SKM-1 treated with dmso at 0.1 percent for 144 hours (cell line): ENCODE results near the gene LYRM4.

Experiments used
- DNase-seq: peaks from one replicate; lab custom pipeline; 2025; ENCODE audit not compliant: unreplicated experiment; lab: John Stamatoyannopoulos, UW

Gene LYRM4

GRCh38 chr6:5260661-5261544, at the start of gene LYRM4, which contains the start of gene FARS2:
Gene LYRM4, minus strand, starts transcription at chr6:5260950. Its CDS starts 217 bp downstream, at chr6:5260733.
Gene FARS2, plus strand, starts transcription at chr6:5261513.
- peak; percentile 83 for DNase-seq

- DNase-seq: no peak
These were observed 47.3 kb upstream of the LYRM4 start for GRCh38 chr6:5308066-5308465.

- DNase-seq: no peak
These were observed 46.3 kb upstream of the LYRM4 start for GRCh38 chr6:5307058-5307457.

- DNase-seq: no peak
These were observed 45.3 kb upstream of the LYRM4 start for GRCh38 chr6:5305968-5306626.

GRCh38 chr6:5303682-5304081, 42.9 kb upstream of the LYRM4 start:
- DNase-seq: no peak

- no peak for DNase-seq
These were observed 42.4 kb upstream of the LYRM4 start for GRCh38 chr6:5302995-5303622.

- DNase-seq: no peak
These were observed 41.6 kb upstream of the LYRM4 start for GRCh38 chr6:5302220-5302946.

- DNase-seq: no peak
These were observed 39.5 kb upstream of the LYRM4 start for GRCh38 chr6:5300206-5300764.

- no peak for DNase-seq
These were observed 34.9 kb upstream of the LYRM4 start for GRCh38 chr6:5295623-5296022.

- DNase-seq: peak; percentile 52
These were observed 33.9 kb upstream of the LYRM4 start for GRCh38 chr6:5294392-5295211.

GRCh38 chr6:5293692-5294091, 32.9 kb upstream of the LYRM4 start:
- no peak for DNase-seq

- no peak for DNase-seq
These were observed 31.4 kb upstream of the LYRM4 start for GRCh38 chr6:5292154-5292553.

- no peak for DNase-seq
These were observed 29.8 kb upstream of the LYRM4 start for GRCh38 chr6:5290500-5290899.

GRCh38 chr6:5290097-5290496, 29.3 kb upstream of the LYRM4 start:
- no peak for DNase-seq

- no peak for DNase-seq
These were observed 27.2 kb upstream of the LYRM4 start for GRCh38 chr6:5287966-5288297.

GRCh38 chr6:5287205-5287965, 26.6 kb upstream of the LYRM4 start:
- DNase-seq: no peak

- DNase-seq: no peak
These were observed 26.0 kb upstream of the LYRM4 start for GRCh38 chr6:5286780-5287179.

- no peak for DNase-seq
These were observed 24.8 kb upstream of the LYRM4 start for GRCh38 chr6:5285526-5285925.

- DNase-seq: no peak
These were observed 24.3 kb upstream of the LYRM4 start for GRCh38 chr6:5285081-5285480.
